ENCODE measurements around the gene CSNK1G1.
A peak's percentile ranks its signal among the peaks of the same experiment; 100 is the strongest.

Gene CSNK1G1

GRCh38 chr15:64191971-64192830, 163.8 kb downstream of the CSNK1G1 start:
- no peak for DNase-seq (ENCODE audit: low read depth, low spot score)

GRCh38 chr15:64187396-64188191, 168.4 kb downstream of the CSNK1G1 start:
- no peak for DNase-seq (ENCODE audit: low read depth, low spot score)

DNA sequence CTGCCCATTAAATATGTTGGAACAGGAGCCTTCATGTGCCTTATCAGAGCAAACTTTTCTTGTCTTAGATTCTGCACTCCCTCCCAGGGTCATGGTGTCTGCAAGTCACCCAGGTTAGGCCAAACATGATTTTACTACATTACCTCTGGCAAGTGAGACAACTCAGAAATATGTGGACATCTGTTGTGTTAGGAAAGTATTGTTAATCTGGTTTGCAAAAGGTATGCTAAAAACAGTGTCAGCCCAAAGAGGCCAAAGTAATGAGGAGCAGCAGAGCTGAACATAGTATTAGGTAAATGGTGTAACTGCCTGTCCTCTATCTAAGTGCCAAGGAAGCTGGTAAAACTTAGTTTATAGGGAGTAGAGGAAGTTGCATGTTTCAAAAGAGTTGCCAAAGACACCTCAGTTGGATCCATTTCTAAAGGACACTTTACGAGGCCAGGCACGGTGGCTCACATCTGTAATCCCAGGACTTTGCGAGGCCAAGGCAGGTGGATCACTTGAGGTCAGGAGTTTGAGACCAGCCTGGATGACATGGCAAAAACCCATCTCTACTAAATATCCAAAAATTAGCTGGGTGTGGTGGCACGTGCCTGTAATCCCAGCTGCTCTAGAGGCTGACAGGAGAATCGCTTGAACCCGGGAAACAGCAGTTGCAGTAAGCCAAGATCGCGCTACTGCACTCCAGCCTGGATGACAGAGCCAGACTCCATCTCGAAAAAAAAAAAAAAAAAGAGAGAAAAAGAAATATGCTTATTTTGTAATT, 170.6 kb downstream of the CSNK1G1 start:
- no peak for DNase-seq (ENCODE audit: low read depth, low spot score)

GRCh38 chr15:64182859-64183370, 173.1 kb downstream of the CSNK1G1 start:
- DNase-seq (ENCODE audit: low read depth, low spot score), result no peak

DNA sequence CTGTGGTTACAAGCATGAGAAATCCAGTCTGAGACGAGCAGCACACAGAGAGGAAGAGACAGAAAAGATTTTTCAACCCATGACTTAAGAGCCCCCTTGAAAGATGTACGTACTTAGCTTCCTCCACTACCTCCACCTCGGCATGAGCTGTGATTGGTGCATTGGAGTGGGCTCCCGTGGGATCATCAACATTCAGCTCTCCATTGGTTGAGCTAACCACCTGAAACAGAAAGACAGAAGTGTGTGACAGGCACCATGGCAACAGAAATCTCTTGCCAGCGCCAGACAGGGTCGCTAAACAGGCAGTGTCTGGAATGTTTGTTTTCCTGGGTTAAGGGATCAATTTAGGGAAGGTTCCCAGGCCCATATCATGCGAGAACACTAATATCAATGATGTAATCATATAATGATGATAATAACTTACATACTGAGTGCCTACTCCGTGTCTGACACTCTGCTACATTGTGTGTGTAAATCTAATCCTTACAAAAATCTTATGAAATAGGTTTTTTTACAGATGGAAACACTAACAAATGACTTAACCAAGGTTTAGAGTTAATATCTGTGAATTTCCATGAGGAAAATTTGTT, 175.6 kb downstream of the CSNK1G1 start:
- no peak for DNase-seq (ENCODE audit: low read depth, low spot score)

DNA sequence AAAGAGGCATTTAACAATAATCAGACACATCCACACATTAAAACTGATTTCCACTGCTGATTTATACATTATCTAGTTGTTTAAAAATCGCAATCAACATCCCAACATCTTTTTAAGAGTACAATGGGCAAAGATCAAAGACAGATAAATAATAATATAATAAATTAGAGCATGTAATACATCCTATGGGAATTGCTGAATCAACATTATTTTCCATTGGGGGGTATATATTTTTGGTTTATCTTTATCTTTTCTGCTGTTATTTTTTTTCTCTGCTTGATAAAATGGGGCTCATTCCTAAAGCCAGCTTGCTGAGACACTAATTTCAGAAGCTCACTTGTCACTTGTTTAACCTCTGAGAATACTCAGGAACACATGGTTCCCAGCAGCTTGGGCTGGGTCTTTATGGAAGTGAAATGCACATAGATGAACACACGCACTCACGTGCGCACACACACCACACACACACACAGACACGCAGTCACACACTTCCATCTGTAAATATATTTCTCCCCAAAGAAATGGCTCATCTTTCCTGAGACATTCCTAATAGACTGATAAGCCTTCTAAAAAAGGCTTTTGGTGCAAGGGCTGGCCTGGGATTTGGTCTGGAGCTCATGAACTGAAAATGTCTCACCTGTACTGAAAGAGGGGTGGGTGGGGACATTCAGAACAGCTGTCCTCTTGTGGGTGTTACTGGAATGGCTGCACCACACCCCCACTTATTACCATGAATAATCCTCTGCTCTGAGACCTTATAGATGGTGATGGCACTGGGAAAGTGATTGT, 189.7 kb downstream of the CSNK1G1 start:
- DNase-seq (ENCODE audit: low read depth, low spot score), result no peak

GRCh38 chr15:64164436-64164835, 191.5 kb downstream of the CSNK1G1 start:
- DNase-seq (ENCODE audit: low read depth, low spot score), result no peak

GRCh38 chr15:64163659-64164362, 192.2 kb downstream of the CSNK1G1 start:
- DNase-seq (ENCODE audit: low read depth, low spot score), result no peak

DNA sequence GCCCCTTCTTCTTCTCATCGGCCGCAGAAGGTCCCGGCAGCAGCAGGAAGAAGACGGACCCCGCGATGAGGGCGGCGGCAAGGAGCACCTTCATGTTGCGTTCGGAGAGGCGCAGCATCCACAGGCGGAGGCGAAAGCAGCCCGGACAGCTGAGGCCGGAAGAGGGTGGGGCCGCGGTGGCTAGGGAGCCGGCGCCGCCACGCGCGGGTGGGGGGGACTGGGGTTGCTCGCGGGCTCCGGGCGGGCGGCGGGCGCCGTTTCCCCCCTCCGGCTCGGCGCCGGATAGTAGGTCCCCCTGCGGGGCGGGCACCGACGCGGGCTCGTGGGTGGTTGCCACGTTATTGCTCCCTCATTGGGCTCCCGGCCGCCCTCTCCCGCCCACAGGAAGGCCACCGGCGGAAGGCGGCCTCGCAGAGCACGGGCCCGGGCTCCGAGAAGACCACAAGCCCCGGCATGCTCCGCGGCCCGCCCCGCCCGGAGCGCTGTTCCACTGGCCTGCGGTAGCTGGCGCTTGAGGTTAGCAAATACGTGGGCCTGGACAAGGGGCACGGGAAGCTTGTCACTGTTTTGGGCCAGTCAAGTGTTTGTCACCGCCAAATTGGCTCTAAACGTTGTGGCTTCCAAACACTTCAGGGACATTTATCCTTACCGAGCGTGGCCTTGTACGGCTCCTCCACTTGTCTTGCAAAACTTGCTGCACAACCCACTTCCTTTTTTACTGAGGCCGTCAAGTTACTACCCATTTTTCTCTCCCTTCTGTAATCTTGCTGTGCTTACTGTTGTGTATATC, 192.9 kb downstream of the CSNK1G1 start, which contains the start of gene PPIB:
PPIB (minus strand) TSS at position 154 of the 790 bp plus-strand sequence; CDS start at position 118, 36 bp downstream.
- DNase-seq (ENCODE audit: low read depth, low spot score), result peak; percentile 94

DNA sequence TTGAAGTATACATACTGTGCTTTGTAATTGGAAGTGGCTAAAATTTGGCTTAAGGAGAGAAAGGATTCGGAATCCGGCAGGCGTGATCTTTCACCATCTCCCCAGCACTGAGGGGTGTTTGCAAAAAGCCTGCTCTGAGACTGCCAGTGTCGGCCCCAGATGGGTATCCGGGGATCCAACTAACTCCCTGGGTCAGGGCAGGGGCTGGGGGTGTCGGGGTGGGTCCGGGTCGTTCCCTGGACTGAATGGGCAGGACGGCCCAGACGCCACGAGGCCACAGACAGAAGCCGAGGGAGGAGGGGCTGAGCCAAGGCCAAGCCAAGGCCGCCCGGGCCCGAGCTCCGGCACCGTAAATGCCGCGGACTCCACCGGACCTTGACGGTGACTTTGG, 193.5 kb downstream of the CSNK1G1 start:
- DNase-seq (ENCODE audit: low read depth, low spot score), result no peak

DNA sequence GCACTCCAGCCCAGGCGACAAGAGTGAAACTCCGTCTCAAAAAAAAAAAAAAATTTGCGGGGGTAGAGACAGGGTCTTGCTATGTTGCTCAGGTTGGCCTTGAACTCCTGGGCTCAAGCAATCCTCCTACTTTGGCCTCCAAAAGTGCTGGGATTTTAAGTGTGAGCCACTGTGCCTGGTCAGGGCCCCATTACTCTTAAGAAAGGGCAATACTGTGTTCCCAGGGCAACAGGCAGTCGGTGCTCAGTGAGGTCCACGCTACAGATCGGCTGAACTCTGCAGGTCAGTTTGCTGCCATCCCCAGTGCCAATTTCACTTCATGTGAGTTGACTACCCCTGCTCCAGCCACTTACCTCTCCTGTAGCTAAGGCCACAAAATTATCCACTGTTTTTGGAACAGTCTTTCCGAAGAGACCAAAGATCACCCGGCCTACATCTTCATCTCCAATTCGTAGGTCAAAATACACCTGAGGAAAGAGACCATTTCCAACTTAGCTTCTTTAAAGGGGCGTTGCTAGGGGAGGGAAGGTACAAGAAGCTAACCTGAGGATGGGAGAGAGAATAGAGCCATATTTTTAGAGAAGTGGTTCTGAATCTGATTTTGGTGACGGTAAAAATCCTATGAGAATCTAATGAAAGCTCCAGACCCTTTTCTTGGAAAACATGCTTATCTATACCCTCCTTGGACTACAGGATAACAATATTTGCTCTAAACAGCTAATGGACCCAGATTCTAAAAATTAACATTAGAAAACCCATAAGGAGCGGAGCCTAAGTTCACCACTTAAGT, 194.1 kb downstream of the CSNK1G1 start:
- no peak for DNase-seq (ENCODE audit: low read depth, low spot score)

GRCh38 chr15:64158363-64159134, 197.4 kb downstream of the CSNK1G1 start:
- no peak for DNase-seq (ENCODE audit: low read depth, low spot score)

DNA sequence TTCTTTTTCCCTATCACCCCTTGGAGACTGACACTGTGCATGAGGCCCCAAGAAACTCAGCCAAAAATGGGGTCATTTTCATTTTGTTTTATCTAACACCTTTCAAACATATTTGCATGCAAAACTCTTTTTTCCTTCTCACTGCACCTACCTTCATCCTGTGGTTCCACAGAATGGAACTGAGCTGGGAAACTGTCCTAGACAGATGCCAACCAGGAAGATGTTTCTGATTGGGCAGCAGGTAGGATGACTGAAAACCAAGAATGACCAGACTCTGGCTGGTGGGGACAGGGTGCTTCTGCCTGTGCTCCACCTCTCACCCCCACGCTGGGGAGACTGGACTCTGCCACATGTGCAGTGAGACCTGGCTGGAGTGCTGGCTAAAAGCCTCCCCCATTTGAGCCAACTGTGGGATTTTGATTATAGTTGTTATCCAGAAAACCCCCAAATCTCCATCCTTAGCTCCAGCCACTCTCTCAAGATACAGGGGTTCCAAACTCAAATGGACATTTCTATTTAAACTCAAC, 198.3 kb downstream of the CSNK1G1 start:
- DNase-seq (ENCODE audit: low read depth, low spot score), result no peak

DNA sequence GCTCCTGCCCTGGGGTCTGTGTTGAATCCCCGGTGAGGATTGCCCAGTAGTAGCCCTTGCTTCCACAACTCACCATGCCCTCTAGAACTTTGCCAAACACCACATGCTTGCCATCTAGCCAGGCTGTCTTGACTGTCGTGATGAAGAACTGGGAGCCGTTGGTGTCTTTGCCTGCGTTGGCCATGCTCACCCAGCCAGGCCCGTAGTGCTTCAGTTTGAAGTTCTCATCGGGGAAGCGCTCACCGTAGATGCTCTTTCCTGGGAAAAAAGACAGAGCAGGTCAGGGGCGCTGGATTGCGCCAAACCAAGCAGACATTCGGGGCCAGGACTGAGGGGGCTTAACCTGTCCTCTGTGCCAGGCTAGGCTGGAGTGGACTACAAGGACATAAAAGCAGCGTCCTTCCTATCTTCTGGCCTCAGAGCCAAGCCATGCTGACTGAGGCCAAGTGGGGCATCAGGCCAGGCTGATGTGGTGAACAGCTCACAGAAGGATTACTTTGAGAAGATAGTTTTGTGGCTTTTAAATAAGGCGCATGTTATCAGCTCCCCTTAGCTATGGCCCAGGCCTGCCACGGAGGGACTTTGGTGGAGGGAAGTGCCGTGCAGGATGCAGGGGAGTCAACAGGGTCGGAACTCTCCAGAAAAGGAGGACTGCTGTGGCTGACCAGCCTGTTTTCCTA, 199.2 kb downstream of the CSNK1G1 start:
- DNase-seq (ENCODE audit: low read depth, low spot score), result no peak

DNA sequence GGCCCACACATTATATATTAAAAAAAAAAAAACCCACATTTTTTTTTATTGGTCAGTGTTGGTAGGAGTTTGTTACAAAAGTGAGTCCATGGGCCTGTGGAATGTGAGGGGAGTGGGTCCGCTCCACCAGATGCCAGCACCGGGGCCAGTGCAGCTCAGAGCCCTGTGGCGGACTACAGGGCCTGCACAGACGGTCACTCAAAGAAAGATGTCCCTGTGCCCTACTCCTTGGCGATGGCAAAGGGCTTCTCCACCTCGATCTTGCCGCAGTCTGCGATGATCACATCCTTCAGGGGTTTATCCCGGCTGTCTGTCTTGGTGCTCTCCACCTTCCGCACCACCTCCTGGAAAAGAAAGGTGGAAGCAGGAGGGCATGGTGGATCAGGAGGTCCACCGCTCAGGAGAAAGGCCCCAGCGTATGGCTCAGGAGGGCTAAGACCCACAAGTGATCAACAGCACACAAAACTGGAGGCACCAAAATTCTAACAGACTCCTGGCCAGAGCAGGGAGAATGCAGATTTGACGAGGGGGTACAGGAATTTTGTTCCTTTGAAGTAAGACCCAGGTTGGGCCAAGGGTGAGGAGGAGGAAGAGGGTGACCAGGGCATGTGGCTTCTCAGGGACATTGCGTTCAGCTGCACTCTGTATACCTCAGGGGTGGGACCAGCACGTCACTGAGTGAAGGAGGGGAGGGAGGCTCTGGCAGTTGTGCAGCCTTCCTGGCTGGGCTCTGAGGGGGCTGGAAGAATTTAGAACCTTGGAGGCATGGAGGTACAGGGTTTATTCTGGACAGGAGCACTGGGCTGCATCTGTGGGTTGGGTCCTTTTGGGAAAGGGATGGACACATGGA, 199.9 kb downstream of the CSNK1G1 start:
- no peak for DNase-seq (ENCODE audit: low read depth, low spot score)

All from smooth muscle cell of the brain vasculature (primary cell).